Spinal cord (tissue), 10 donors: ENCODE data around the gene ELMO3. TPM values are rescaled to one million over a fixed set of nuclear protein-coding genes. Genes with fewer than 3 reads are reported as not detected.

Experiments used
- DNase-seq, 6 donors: peaks; one replicate each; pipeline versions ENCODE4 v3.0.0 to v3.0.0-alpha.2; 2013 to 2015; ENCODE audit warnings: low spot score in 6 of 6, low read depth in 4 of 6
- H3K27ac ChIP-seq: one replicate; pipeline ENCODE4 v1.5.1; 2013; ENCODE audit warnings: low read depth, low read length, control low read depth
- H3K27me3 ChIP-seq: one replicate; pipeline ENCODE4 v1.6.1; 2013; ENCODE audit warnings: low read length; ENCODE audit not compliant: control insufficient read depth, insufficient read depth
- H3K36me3 ChIP-seq: one replicate; pipeline ENCODE4 v1.6.1; 2013; ENCODE audit warnings: low read length; ENCODE audit not compliant: control insufficient read depth, insufficient read depth
- H3K4me1 ChIP-seq: one replicate; pipeline ENCODE4 v1.6.1; 2013; ENCODE audit warnings: low read length; ENCODE audit not compliant: control insufficient read depth, insufficient read depth
- H3K4me3 ChIP-seq: one replicate; pipeline ENCODE4 v1.5.1; 2013; ENCODE audit warnings: low read depth, low read length, control low read depth
- H3K9me3 ChIP-seq: one replicate; pipeline ENCODE4 v1.6.1; 2013; ENCODE audit warnings: low read length; ENCODE audit not compliant: control insufficient read depth, insufficient read depth
- WGBS: methylation state at CpG from one replicate; pipeline ENCODE4 v1.1.5; 2013; ENCODE audit warnings: missing lambda C conversion rate; ENCODE audit not compliant: insufficient coverage; 5-methylcytosine and 5-hydroxymethylcytosine counted together
- polyA plus RNA-seq, 2 donors: library from polyadenylated mRNA; unstranded; fragments of 120-200 nt; gene quantifications; one replicate each; pipeline ENCODE4 v1.2.1, GENCODE V29; 2013; ENCODE audit not compliant: insufficient read length in 2 of 2
- total RNA-seq, 2 donors: library from RNA; depleted of rRNA in 1 of 2; stranded (reverse); fragments of 120-200 nt in 1 of 2; fragments of >200 nt in 1 of 2; gene quantifications; one replicate each; pipeline versions ENCODE4 v1.2.3 to v1.2.4, GENCODE V29; 2013 to 2014
- donor health status: healthy.

ELMO3 gene
- total and polyA plus RNA-seq, 4 donors, result 0.10 to 2.9 (median 1.3) TPM

DNA sequence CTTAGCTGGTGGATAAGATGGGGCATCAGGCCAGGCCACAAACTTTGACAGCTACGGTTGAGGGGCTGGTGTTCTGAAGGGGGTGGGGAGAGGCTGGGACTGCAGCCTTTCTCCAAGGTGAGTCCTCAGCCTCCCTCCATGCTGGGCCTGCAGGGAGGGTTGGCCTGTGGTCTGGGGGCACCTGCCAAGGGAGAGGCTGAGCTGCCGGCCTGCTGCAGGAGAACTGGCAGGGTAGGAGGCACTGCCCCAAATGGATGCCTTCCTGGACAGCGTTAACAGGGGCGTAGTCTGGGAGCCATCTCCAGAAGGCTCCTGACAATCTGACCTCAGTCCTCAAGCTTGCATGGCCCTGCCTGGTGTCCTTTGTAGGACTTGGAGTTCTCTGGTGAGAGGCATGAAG is 5.1 kb downstream of the ELMO3 start:
- no peaks in the 10 kb centered on the region for H3K9me3 ChIP-seq

DNA sequence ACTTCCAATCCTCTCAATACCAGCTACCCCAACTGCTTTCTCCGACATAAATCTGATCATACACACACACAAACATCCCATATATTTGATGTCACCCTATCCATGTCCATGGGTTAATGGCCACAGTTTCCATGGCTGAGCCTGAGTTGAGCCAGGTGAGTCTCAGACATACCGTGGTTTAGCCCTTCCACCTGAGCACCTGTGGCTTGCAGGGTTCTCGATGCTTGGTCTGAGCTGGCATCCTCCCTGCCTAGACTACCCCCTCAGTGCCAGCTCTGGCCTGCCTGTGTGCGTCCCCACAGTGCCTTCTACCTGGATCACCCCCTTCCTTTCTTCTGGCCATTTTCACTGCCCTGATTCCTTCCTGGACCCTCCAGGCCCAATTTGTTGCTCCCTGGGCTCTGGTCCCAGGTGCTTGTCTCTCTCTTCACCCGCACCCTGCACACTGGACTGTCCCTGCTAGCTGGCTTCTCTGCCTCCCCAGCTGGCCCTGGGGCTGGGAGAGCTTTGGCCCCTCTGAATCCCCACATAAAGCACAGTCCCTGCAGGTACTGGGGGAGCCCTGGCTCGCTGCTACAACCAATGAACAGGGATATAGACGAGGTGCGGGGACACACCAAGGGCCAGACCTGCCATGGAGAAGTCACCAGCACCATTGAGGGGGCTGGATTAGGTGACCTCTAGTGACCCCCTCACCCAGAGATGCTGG is 7.4 kb downstream of the ELMO3 start:
- no peaks in the 10 kb centered on the region for H3K4me1 ChIP-seq
- H3K27me3 ChIP-seq, result no peaks in the 10 kb centered on the region
- H3K4me3 ChIP-seq, result no peak overlapping the region
- no peaks in the 10 kb centered on the region for H3K9me3 ChIP-seq
- no peak for DNase-seq
- WGBS, result 91% methylated on average over 8 of the region's 8 CpGs
- peaks cover 93% of the 10 kb centered on the region for H3K36me3 ChIP-seq
- H3K27ac ChIP-seq, result no peak overlapping the region

More for the DNA sequence above, 5.1 kb downstream of the ELMO3 start:
- Histone ChIP-seq H3K27ac (no peak overlapping the region), H3K36me3 (peaks cover 85% of the 10 kb centered on the region), H3K4me3 (no peak overlapping the region), H3K4me1 (peaks cover 5% of the 10 kb centered on the region), H3K27me3 (no peaks in the 10 kb centered on the region)
- DNase-seq, result no peak
- WGBS, result 100% methylated on average over 4 of the region's 4 CpGs

DNA sequence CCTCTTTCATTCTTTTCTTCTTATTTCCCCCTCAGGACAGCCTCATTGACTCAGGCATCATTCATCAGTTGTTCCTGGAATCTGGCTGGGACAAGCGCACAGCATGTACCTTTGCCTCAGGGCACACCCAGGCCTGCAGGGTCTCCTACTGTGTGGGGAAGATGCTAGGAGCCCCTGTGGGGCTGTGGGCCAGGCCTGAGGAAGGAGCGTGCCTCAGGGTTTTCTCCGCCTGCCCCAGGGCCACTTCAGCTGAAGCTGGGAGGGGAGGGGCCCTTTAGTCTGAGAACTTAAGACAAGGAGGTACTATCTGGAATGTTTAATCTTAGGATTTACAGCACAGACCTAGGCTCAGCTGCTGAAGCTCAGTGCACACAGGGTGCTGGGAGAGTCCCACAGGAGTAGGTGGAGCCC is 7.9 kb downstream of the ELMO3 start:
- 86% methylated on average over 3 of the region's 3 CpGs for WGBS
- peaks cover 87% of the 10 kb centered on the region for H3K36me3 ChIP-seq

DNA sequence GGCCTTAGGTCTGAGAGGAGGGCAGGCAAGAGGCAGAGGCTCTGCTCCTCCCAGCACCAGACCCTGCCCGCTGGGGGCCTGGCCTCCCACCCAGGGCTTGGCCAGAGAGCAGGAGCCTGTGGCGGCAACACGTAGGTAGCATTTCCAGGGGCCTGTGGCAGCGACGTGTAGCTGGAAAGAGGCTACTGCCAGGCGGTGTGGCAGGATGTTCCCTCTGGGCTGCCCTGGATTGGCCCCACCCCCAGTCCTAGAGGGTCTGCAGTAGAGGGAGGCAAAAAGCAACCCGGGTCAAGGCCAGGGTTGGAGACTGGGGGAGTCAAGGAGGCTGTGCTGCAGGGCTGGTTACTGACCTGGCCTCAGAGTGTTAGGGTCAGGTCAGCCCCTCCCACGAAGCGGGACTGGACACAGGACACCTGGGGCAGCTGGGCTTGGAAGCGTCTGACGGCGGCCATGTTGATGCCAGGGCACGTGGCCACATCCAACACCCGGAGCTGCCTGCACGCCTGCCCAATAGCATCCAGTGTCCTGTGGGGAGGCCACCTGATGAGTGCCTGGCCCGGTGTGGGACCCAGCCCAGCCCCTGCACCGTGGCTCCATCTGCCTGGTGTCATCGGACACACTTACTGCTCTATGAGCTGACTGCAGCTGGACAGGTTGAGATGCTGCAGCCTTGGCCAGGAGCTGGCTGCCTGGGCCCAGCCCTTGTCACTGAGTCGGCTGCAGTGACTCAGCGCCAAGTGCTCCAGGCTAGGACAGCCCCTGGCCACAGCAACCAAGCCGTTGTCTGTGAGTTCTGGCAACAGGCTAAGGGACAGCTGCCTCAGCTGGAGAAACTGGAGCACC is 8.5 kb downstream of the ELMO3 start:
- Histone ChIP-seq H3K36me3 (peaks cover 84% of the 10 kb centered on the region), H3K4me3 (no peak overlapping the region), H3K27me3 (no peaks in the 10 kb centered on the region), H3K9me3 (no peaks in the 10 kb centered on the region), H3K4me1 (no peaks in the 10 kb centered on the region), H3K27ac (no peak overlapping the region)
- WGBS, result 78% methylated on average over 20 of the region's 21 CpGs
- DNase-seq, result no peak

More for the DNA sequence above, 7.9 kb downstream of the ELMO3 start:
- Histone ChIP-seq H3K27ac (no peak overlapping the region), H3K4me3 (no peak overlapping the region), H3K4me1 (no peaks in the 10 kb centered on the region), H3K27me3 (no peaks in the 10 kb centered on the region), H3K9me3 (no peaks in the 10 kb centered on the region)
- no peak for DNase-seq

DNA sequence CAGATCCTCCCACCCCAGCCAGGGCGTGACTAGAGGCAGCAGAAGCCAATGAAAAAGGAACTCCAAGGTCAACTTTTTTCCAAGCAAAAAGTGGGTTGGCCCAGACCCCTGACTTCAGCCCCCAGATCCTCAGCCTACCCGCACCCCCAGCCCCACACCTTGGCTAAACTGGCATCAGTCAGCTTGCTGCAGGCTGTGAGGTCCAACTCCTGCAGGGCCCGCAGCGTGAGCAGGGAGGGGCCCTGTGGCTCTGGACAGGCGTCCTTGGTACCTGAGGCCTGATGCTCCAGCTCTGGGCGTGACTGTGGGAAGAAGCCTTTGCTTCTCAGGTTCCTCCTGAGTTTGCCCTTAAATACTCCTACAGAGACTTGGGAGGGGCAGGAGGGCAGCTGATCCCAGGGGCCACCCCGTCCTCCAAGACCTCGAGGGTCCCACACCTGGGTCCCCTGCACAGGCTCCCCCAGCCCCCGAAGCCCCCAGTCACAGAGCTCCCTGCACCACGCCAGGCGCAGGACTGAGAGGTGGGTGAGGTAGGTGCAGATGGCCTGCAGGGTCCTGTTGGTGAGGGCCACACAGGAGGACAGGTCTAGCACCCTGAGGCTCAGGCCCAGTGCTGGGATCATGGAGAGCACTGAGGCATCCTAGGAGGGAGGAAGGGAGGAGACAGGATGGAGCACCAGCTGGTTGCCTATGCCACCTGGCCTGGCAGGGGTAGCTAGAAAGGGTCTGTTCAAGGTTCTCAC is 9.4 kb downstream of the ELMO3 start:
- Histone ChIP-seq H3K9me3 (no peaks in the 10 kb centered on the region), H3K4me3 (no peak overlapping the region), H3K27me3 (no peaks in the 10 kb centered on the region), H3K27ac (no peak overlapping the region), H3K36me3 (peaks cover 80% of the 10 kb centered on the region), H3K4me1 (no peaks in the 10 kb centered on the region)
- no peak for DNase-seq
- WGBS, result 94% methylated on average over 8 of the region's 11 CpGs

DNA sequence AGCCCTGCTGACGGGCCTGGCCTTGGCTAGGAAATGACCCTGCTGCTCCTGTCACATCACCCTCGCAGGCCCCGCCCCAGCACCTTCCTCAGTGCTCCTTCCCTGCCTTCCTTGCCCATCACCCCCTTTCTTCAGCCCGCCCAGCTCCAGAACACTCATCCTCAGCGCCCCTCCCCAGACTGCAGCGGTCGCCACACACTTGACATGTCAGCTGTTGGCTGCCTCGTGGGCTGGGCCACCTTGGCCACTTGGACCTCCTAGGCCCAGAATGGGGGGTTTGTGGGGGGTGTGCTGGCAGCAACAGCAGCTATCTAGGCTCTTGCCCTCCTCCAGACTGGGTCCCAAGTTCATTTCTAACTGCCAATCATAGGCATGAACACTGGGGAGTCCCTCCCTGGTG is 10.6 kb downstream of the ELMO3 start:
- DNase-seq, result no peak
- Histone ChIP-seq H3K9me3 (no peaks in the 10 kb centered on the region), H3K27me3 (no peaks in the 10 kb centered on the region), H3K27ac (no peak overlapping the region), H3K36me3 (peaks cover 75% of the 10 kb centered on the region), H3K4me3 (no peak overlapping the region), H3K4me1 (no peaks in the 10 kb centered on the region)
- WGBS, result 72% methylated on average over 6 of the region's 8 CpGs

DNA sequence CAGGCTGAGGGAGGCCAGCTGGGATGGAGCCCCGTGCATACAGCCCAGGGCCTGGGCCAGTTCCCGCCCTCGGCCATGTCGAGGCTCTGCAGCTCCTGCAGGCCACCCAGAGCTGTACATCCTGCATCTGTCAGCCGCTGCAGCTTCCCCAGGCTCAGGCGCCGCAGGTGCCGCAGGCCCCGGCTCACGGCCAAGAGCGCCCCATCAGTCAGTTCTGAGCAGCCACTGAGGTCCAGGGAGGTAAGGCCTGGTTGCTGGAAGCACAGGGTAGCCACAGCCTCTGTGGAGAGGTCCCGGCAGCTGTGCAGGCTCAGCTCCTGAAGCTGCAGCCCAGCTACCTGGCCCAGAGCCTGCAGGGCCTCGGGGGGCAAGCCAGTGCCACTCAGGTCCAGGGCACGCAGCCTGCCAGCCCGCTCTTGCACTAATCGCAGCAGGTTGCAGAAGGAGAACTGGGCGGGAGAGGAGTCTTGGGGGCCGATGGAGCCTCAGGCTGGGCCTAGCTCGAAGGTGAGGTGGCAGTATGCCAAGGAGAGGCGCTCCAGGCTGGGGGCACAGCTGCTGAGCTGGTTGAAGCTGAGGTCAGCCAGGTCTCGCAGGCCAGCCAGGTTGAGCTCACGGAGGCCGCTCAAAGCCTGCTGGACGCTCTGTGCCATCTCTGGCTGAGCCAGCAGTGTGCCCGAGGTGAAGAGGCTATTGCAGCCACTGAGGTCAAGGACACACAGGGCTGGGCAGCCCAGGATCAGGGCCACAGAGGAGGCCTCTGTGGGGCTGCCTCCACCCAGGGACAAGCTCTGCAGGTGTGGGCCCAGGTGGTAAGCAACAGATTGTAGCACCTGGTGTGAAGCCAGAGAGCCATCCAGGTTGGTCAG is 11.4 kb downstream of the ELMO3 start:
- 81% methylated on average over 25 of the region's 25 CpGs for WGBS
- Histone ChIP-seq H3K27ac (no peak overlapping the region), H3K9me3 (no peaks in the 10 kb centered on the region)

DNA sequence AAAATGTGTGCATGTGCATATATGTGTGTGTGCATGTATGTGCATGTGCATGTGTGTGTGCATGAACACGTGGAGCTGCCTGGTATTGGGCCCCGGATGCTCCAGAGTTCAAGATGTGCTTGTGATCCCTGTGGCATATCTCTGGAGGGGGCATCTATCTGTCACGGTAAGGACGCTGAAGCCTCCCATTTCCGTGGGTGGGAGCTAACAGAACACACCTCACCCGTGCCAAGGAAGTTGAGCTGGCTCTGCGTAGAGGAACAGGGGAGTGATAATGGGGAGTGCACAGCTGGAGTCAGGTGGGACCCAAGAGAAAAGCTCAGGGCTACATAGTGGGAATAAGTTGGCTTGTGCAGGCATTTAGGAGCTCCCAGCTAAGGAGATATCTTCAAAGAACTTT is 12.7 kb downstream of the ELMO3 start:
- no peak overlapping the region for H3K4me3 ChIP-seq
- H3K9me3 ChIP-seq, result no peaks in the 10 kb centered on the region
- peaks cover 77% of the 10 kb centered on the region for H3K36me3 ChIP-seq
- WGBS, result 81% methylated on average over 7 of the region's 7 CpGs
- no peak for DNase-seq
- H3K4me1 ChIP-seq, result no peaks in the 10 kb centered on the region
- no peak overlapping the region for H3K27ac ChIP-seq
- H3K27me3 ChIP-seq, result no peaks in the 10 kb centered on the region

More for the DNA sequence above, 11.4 kb downstream of the ELMO3 start:
- DNase-seq, result no peak
- H3K36me3 ChIP-seq, result peaks cover 78% of the 10 kb centered on the region
- no peak overlapping the region for H3K4me3 ChIP-seq
- H3K4me1 ChIP-seq, result no peaks in the 10 kb centered on the region
- H3K27me3 ChIP-seq, result no peaks in the 10 kb centered on the region

DNA sequence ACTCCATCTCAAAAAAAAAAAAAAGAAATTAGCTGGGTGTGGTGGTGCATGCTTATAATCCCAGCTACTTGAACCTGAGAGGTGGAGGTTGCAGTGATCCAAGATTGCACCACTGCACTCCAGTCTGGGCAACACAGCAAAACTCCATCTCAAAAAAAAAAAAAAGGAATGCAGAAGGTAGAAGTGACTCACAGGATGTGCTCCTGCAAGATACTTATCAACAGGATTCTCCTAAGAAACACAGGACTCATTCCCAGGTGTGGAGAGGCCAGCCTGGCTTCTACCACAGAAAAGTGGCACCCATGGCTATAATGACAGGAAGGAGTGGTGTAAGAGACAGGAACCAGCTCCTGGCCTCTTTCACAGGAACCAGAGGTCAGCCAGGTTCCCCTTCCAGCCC is 13.8 kb downstream of the ELMO3 start:
- peaks cover 75% of the 10 kb centered on the region for H3K36me3 ChIP-seq
- no peaks in the 10 kb centered on the region for H3K4me1 ChIP-seq
- no peak overlapping the region for H3K4me3 ChIP-seq
- H3K9me3 ChIP-seq, result no peaks in the 10 kb centered on the region
- H3K27ac ChIP-seq, result no peak overlapping the region
- no peak for DNase-seq
- H3K27me3 ChIP-seq, result no peaks in the 10 kb centered on the region
